Thoracic aorta (tissue), 2 donors: ENCODE measurements around the gene NTSR1. TPM values are rescaled to one million over a fixed set of nuclear protein-coding genes. Genes with fewer than 3 reads are reported as not detected.

Experiments used
- ATAC-seq: fragments of 150-250 bp; one replicate; pipeline ENCODE4 v1.8.0; 2017; ENCODE audit warnings: low read depth; ENCODE audit not compliant: insufficient number of reproducible peaks, low FRiP score
- DNase-seq: peaks from one replicate; pipeline ENCODE4 v3.0.0-alpha.2; 2020; ENCODE audit warnings: low spot score
- H3K27ac ChIP-seq, 2 donors: fragments of 200-600 bp; sonication (generic); 1 replicate in 1 of 2; 2 replicates in 1 of 2; pipeline ENCODE4 v1.5.1; 2016; ENCODE audit warnings: mild to moderate bottlenecking in 2 of 2, moderate library complexity in 2 of 2
- H3K27me3 ChIP-seq: fragments of 200-600 bp; sonication (generic); replicated peaks from 2 replicates; pipeline ENCODE4 v1.6.0; 2016; ENCODE audit warnings: mild to moderate bottlenecking; ENCODE audit not compliant: insufficient read depth
- H3K36me3 ChIP-seq: fragments of 200-600 bp; sonication (generic); one replicate; pipeline ENCODE4 v1.5.1; 2016
- H3K4me1 ChIP-seq, 2 donors: fragments of 200-600 bp; sonication (generic); 1 replicate in 1 of 2; 2 replicates in 1 of 2; pipeline versions ENCODE4 v1.5.1 to v1.6.0; 2016; ENCODE audit warnings: low read depth in 2 of 2, mild to moderate bottlenecking in 1 of 2; ENCODE audit not compliant: control insufficient read depth in 1 of 2
- H3K4me3 ChIP-seq: fragments of 200-600 bp; sonication (generic); 2 replicates; pipeline ENCODE4 v1.5.1; 2016; ENCODE audit warnings: mild to moderate bottlenecking
- H3K9me3 ChIP-seq: fragments of 200-600 bp; sonication (generic); 2 replicates; pipeline ENCODE4 v1.5.1; 2016
- CTCF ChIP-seq: fragments of 200-600 bp; sonication (generic); IDR thresholded peaks from one replicate; pipeline ENCODE4 v1.5.1; 2019; ENCODE audit warnings: antibody characterized with exemption
- total RNA-seq, 2 donors: library from RNA; depleted of rRNA; stranded (reverse); fragments of >200 nt; gene quantifications; one replicate each; pipeline versions ENCODE4 v1.1.0 to v1.2.3, GENCODE V29; 2016

Gene NTSR1
- total RNA-seq, 2 donors from 2014 or later, result not detected

GRCh38 chr20:62694868-62695267, 13.8 kb upstream of the NTSR1 start:
- Histone ChIP-seq H3K27me3 (no peaks in the 10 kb centered on the region), H3K27ac (no peak overlapping the region), H3K9me3 (no peaks in the 10 kb centered on the region), H3K4me3 (no peak overlapping the region), H3K36me3 (no peaks in the 10 kb centered on the region), H3K4me1 (no peaks in the 10 kb centered on the region)
- no peak for DNase-seq
- TF ChIP-seq CTCF, result no peak
- no peak for ATAC-seq

GRCh38 chr20:62695448-62696414, 12.9 kb upstream of the NTSR1 start:
- ATAC-seq (no peak), DNase-seq (no peak)
- Histone ChIP-seq H3K4me3 (no peak overlapping the region), H3K4me1 (no peaks in the 10 kb centered on the region), H3K9me3 (no peaks in the 10 kb centered on the region), H3K27me3 (no peaks in the 10 kb centered on the region), H3K27ac (no peak overlapping the region), H3K36me3 (no peaks in the 10 kb centered on the region)
- TF ChIP-seq CTCF, result no peak

- ATAC-seq, result no peak
- TF ChIP-seq CTCF, result no peak
- no peak overlapping the region for H3K4me3 ChIP-seq
Observed at GRCh38 chr20:62696434-62696957, 12.1 kb upstream of the NTSR1 start.

GRCh38 chr20:62696989-62697388, 11.6 kb upstream of the NTSR1 start:
- Histone ChIP-seq H3K4me1 (no peaks in the 10 kb centered on the region), H3K27me3 (no peaks in the 10 kb centered on the region), H3K27ac (no peak overlapping the region), H3K4me3 (no peak overlapping the region), H3K36me3 (no peaks in the 10 kb centered on the region), H3K9me3 (no peaks in the 10 kb centered on the region)
- TF ChIP-seq CTCF, result no peak
- DNase-seq, result no peak
- ATAC-seq, result no peak

More at GRCh38 chr20:62696434-62696957, 12.1 kb upstream of the NTSR1 start:
- H3K4me1 ChIP-seq, result no peaks in the 10 kb centered on the region
- no peaks in the 10 kb centered on the region for H3K36me3 ChIP-seq
- H3K27ac ChIP-seq, result no peak overlapping the region
- no peaks in the 10 kb centered on the region for H3K27me3 ChIP-seq
- DNase-seq, result no peak
- H3K9me3 ChIP-seq, result no peaks in the 10 kb centered on the region

GRCh38 chr20:62697468-62697912, 11.1 kb upstream of the NTSR1 start:
- H3K27me3 ChIP-seq, result no peaks in the 10 kb centered on the region
- no peak overlapping the region for H3K4me3 ChIP-seq
- no peak for TF ChIP-seq CTCF
- no peaks in the 10 kb centered on the region for H3K4me1 ChIP-seq
- H3K36me3 ChIP-seq, result no peaks in the 10 kb centered on the region
- no peaks in the 10 kb centered on the region for H3K9me3 ChIP-seq
- H3K27ac ChIP-seq, result no peak overlapping the region
- no peak for DNase-seq
- no peak for ATAC-seq
